Tibial nerve (tissue), 4 donors: ENCODE measurements around the gene C6orf47. TPM values are rescaled to one million over a fixed set of nuclear protein-coding genes. Genes with fewer than 3 reads are reported as not detected.

Experiments used
- DNase-seq, 2 donors: peaks; one replicate each; pipeline ENCODE4 v3.0.0-alpha.2; 2019; ENCODE audit warnings: low spot score in 2 of 2
- H3K27ac ChIP-seq, 4 donors: fragments of 200-600 bp; sonication (generic) in 3 of 4; one replicate each; pipeline ENCODE4 v1.5.1; 2017 to 2019; ENCODE audit warnings: mild to moderate bottlenecking in 1 of 4
- H3K27me3 ChIP-seq, 2 donors: fragments of 200-600 bp; sonication (generic) in 1 of 2; one replicate each; pipeline versions ENCODE4 v1.5.1 to v1.6.0; 2017 to 2019
- H3K36me3 ChIP-seq, 3 donors: fragments of 200-600 bp; sonication (generic); one replicate each; pipeline ENCODE4 v1.5.1; 2018 to 2019
- H3K4me1 ChIP-seq, 4 donors: fragments of 200-600 bp; sonication (generic) in 3 of 4; one replicate each; pipeline ENCODE4 v1.5.1; 2017 to 2019
- H3K4me3 ChIP-seq, 4 donors: fragments of 200-600 bp; sonication (generic) in 3 of 4; one replicate each; pipeline ENCODE4 v1.5.1; 2017 to 2019; ENCODE audit warnings: mild to moderate bottlenecking in 1 of 4, moderate library complexity in 1 of 4
- H3K9me3 ChIP-seq, 4 donors: fragments of 200-600 bp; sonication (generic) in 3 of 4; one replicate each; pipeline ENCODE4 v1.5.1; 2017 to 2019
- CTCF ChIP-seq, 5 experiments: fragments of 200-600 bp in 3 of 5; fragments of 450-650 bp in 2 of 5; sonication (generic) in 3 of 5; IDR thresholded peaks; one replicate each; pipeline ENCODE4 v1.5.1; 2016 to 2019; ENCODE audit warnings: antibody characterized with exemption in 5 of 5, mild to moderate bottlenecking in 3 of 5, moderate library complexity in 2 of 5
- EP300 ChIP-seq, 2 donors: sonication (generic); formaldehyde crosslinking; IDR thresholded peaks; one replicate each; pipeline ENCODE4 v1.6.1; 2017; ENCODE audit warnings: antibody characterized with exemption in 2 of 2, mild to moderate bottlenecking in 1 of 2
- POLR2A ChIP-seq, 2 donors: fragments of 450-650 bp; IDR thresholded peaks; one replicate each; pipeline ENCODE4 v1.6.1; 2017; ENCODE audit warnings: antibody characterized with exemption in 2 of 2, mild to moderate bottlenecking in 2 of 2, moderate library complexity in 2 of 2
- WGBS, 2 donors: methylation state at CpG; one replicate each; pipeline ENCODE4 v1.1.5; 2018; 5-methylcytosine and 5-hydroxymethylcytosine counted together
- total RNA-seq, 4 donors: library from RNA; depleted of rRNA; stranded (reverse); fragments of >200 nt; gene quantifications; one replicate each; pipeline ENCODE4 v1.1.0, GENCODE V29; 2016

Gene C6orf47
- total RNA-seq, 4 donors from 2014 or later = 13.8 to 23.3 (median 20.5) TPM

- DNase-seq = peak; percentile 99
- peak within 1 kb of the TSS; percentile 89 to 98 (median 96) for H3K27ac ChIP-seq
- H3K36me3 ChIP-seq = peaks cover 0 to 21% (median 0%) of the 10 kb centered on the region in 3 donors
- WGBS, 2 donors = 1% methylated on average over 54 of the region's 54 CpGs
- peaks cover 0 to 38% (median 16%) of the 10 kb centered on the region in 4 donors for H3K4me1 ChIP-seq
- no peaks in the 10 kb centered on the region for H3K9me3 ChIP-seq
- TF ChIP-seq CTCF (IDR thresholded peaks at IDR 0.05) (peak in 2 of 5 experiments; percentile 54 to 64), POLR2A (IDR thresholded peaks at IDR 0.05) (peak; percentile 95 to 100), EP300 (IDR thresholded peaks at IDR 0.05) (peak; percentile 97 to 100)
- peak within 1 kb of the TSS; percentile 61 to 92 (median 76) for H3K4me3 ChIP-seq
- no peaks in the 10 kb centered on the region for H3K27me3 ChIP-seq
Measured at GRCh38 chr6:31702819-31703716, 42.5 kb upstream of the C6orf47 start, which contains the start of gene ABHD16A. TSS of gene ABHD16A (minus strand) at chr6:31703324. CDS start at chr6:31703281, 43 bp downstream.

GRCh38 chr6:31702405-31702818 is 41.8 kb upstream of the C6orf47 start:
- H3K27ac ChIP-seq = peak overlapping the region; percentile 89 to 98 (median 96)
- H3K36me3 ChIP-seq = peaks cover 0 to 28% (median 0%) of the 10 kb centered on the region in 3 donors
- H3K27me3 ChIP-seq = no peaks in the 10 kb centered on the region
- WGBS, 2 donors = 1% methylated on average over 10 of the region's 10 CpGs
- no peak for TF ChIP-seq CTCF (IDR thresholded peaks at IDR 0.05)
- no peak for TF ChIP-seq EP300 (IDR thresholded peaks at IDR 0.05)
- DNase-seq = no peak
- H3K4me1 ChIP-seq = peaks cover 0 to 38% (median 16%) of the 10 kb centered on the region in 4 donors
- H3K4me3 ChIP-seq = peak overlapping the region; percentile 61 to 92 (median 76)
- no peaks in the 10 kb centered on the region for H3K9me3 ChIP-seq

GRCh38 chr6:31701666-31702404 is 41.3 kb upstream of the C6orf47 start:
- no peaks in the 10 kb centered on the region for H3K27me3 ChIP-seq
- H3K27ac ChIP-seq = peak overlapping the region; percentile 89 to 98 (median 96)
- TF ChIP-seq EP300 (IDR thresholded peaks at IDR 0.05) (no peak), POLR2A (IDR thresholded peaks at IDR 0.05) (no peak), CTCF (IDR thresholded peaks at IDR 0.05) (no peak)
- 14 to 21% methylated on average over 7 of the region's 7 CpGs for WGBS, 2 donors
- H3K4me3 ChIP-seq = peak overlapping the region; percentile 61 to 92 (median 76)
- no peaks in the 10 kb centered on the region for H3K9me3 ChIP-seq
- peaks cover 0 to 33% (median 0%) of the 10 kb centered on the region in 3 donors for H3K36me3 ChIP-seq
- H3K4me1 ChIP-seq = peaks cover 0 to 38% (median 16%) of the 10 kb centered on the region in 4 donors
- no peak for DNase-seq

GRCh38 chr6:31700740-31701401 is 40.3 kb upstream of the C6orf47 start:
- Histone ChIP-seq H3K4me1 (peaks cover 0 to 38% (median 16%) of the 10 kb centered on the region in 4 donors), H3K4me3 (no peak overlapping the region), H3K27ac (peak overlapping the region in 1 of 4 donors; percentile 98), H3K9me3 (no peaks in the 10 kb centered on the region), H3K27me3 (no peaks in the 10 kb centered on the region), H3K36me3 (peaks cover 0 to 43% (median 5%) of the 10 kb centered on the region in 3 donors)
- DNase-seq = no peak
- WGBS, 2 donors = 86 to 88% methylated on average over 5 of the region's 5 CpGs
- TF ChIP-seq POLR2A (IDR thresholded peaks at IDR 0.05) = no peak
- TF ChIP-seq CTCF (IDR thresholded peaks at IDR 0.05) = no peak
- TF ChIP-seq EP300 (IDR thresholded peaks at IDR 0.05) = no peak
